ENCODE results near the gene PSMG4.

PSMG4 gene, protein sequence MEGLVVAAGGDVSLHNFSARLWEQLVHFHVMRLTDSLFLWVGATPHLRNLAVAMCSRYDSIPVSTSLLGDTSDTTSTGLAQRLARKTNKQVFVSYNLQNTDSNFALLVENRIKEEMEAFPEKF

DNA sequence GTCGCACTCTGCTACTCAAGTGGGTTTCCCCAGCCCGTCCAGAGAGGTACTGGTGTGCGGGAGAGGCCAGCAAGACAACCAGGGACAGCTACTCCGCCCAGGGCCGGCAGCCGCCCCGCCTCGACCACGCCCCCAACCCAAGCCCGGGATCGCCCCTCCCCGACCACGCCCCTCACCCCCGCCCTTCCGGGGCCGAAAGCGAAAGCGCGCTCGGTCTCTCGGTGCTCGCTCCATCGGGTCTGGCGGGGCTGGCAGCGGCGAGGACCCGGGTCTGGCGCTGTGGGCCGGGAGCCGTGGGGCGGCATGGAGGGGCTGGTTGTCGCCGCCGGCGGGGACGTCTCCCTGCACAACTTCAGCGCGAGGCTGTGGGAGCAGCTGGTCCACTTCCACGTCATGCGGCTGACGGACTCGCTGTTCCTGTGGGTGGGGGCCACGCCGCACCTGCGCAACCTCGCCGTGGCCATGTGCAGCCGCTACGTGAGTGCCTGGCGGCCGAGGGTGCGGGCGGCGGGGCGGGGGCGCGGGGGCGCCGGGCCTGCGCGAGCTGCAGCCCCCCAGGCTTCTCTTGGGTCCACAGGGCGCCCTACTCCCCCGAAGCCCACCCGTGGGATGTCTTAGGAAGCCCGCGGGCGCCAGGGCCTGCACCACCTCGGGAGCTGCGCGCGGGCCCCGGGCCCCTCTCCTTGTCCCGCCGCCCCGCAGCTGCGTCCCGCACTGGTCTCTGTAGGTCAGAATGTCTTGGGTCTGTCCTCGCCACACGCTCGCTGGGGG, at the start of gene PSMG4:
TSS of gene PSMG4 (plus strand) at position 228 of the 771 bp plus-strand sequence. CDS start at position 304, 76 bp downstream.
- in situ Hi-C loops (cut with HindIII; ENCODE audit: low sequenced_read_pairs), result no loop called here

DNA sequence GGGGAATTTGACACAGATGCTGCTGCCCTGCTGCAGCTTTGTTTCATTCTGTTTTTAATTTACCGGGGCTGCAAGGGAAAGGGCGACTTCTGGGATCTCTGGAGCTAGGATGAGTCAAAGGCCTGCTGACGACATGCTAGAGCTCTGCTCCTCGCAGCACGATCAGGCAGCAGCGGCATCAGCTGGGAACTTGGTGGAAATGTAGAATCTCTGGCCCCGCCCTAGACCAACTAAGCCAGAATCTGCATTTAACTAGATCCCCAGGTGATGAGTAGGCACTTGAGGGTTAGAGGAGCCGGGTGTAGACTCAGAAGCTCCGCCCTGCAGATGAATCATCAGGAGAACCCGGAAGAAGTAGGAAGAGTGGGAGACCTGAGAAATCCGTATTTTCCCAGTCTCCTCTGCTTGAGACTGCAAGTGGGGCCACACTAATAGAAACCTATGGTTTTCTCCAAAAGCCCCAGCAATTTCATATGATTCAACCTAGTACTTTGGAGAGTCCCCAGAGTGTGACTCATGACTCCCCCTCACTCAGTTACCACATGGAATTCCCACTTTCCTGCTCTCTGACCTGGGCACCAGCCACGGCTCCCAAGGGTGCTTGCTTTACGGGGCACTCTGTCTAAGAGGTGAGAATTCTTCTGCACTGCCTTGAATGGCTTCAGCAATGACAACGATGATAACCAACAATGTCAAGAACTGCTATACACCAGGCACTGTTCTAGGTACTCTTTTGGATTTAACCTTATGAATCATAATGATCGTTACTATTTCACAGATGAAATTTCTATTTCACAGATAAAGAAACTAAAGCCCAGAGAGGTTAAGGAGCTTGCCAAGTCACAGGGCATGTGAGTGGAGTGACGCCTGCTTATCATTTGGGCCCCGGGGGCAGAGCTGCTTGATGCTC, 49.4 kb upstream of the PSMG4 start:
- in situ Hi-C loops (cut with HindIII; ENCODE audit: low sequenced_read_pairs), result no loop called here

DNA sequence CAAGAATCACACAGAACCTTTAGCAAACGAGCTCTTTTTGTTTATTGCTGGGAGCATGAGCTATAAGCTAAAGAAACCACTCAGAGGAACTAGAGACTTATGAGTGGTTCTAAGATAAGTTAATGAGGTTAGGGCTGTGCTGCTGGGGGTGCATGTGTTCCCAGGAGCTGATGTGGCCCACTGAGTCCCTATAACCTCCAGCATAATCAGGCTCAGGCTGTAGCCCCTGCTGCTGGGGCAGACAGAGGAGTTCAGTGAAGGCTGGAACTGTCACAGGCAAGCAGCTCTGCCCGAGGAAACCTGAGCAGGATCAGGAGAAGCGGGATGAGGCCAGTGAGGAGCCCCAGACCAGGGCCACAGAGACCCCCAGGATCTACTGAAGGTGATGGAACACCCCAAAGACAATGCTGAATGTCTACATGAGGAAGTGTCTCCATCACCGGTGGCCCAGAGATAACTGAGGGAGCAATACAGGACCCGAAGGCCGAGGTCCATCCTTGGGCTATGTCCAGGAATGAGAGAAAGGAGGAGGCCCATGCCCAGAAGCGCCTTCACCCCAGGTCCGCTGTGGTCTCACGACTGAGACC, 48.6 kb upstream of the PSMG4 start:
- in situ Hi-C loops (cut with HindIII; ENCODE audit: low sequenced_read_pairs), result no loop called here

DNA sequence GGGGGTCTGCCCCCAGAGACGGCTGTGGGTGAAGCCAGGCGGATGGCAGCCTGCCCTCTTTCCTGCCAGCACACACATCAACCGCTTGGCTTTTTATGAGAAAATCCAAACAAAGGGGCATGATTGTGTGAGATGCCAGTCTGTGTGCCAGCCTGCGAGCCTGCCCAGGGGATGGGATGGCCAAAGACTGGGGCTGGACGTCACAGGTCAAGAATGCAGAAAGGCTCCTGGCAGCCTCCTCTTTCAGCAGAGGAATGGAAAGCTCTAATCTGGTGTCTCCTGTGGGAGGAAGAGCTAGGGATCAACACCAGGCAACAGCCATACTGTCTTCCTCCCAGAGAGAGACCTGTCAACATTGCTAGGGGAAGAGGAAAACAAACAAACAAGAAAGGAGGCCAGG, 47.1 kb upstream of the PSMG4 start:
- in situ Hi-C loops (cut with HindIII; ENCODE audit: low sequenced_read_pairs), result no loop called here

DNA sequence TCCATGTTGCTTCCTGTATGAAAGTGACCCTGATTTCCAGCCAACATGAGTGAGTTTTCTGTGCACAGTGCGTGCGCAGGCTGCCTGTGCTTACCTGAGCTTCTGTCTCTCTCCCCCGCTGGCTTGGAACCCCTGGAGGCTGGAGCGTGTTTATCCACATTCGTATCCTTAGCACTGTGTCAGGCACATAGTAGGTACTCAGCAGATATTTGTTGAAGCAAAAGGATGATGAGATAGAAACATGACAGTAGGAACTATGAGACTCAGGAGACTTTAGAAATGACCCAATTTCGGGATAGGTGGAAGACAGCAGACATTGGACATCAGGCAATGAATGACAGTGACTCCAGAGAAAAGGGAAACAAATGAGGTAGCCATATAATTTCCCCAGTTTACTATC, 46.5 kb upstream of the PSMG4 start:
- in situ Hi-C loops (cut with HindIII; ENCODE audit: low sequenced_read_pairs), result no loop called here

DNA sequence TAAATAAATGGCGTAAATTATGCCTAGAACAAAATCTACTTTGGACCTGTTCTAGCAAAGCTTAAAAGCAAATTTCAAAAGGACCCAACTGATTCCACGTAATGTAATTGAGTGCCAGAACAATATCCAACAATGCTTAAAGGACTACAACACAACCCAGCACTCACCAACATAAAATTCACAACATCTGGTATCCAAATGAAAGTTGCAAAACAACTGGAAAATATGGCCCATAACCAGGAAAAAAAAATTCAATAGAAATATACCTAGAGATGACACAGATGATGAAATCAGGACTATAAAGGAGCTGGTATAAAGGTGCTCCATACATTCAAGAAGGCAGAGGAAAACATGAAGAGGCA, 45.4 kb upstream of the PSMG4 start:
- in situ Hi-C loops (cut with HindIII; ENCODE audit: low sequenced_read_pairs), result no loop called here

DNA sequence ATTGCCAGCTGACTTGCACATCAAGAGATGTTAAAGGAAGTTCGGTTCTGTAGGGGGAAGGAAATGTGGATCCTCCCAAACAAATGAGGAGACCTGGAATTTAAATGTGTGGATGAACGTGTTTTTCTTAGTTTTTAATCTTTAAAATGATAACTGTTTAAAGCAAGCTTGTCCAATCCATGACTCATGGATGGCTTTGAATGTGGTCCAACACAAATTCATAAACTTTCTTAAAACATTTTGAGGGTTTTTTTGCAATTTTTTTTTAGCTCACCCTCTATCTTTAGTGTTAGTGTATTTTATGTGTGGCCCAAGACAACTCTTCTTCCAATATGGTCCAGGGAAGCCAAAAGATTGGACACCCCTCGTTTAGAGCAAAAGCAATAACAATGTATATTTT, 43.8 kb upstream of the PSMG4 start:
- in situ Hi-C loops (cut with HindIII; ENCODE audit: low sequenced_read_pairs), result no loop called here

DNA sequence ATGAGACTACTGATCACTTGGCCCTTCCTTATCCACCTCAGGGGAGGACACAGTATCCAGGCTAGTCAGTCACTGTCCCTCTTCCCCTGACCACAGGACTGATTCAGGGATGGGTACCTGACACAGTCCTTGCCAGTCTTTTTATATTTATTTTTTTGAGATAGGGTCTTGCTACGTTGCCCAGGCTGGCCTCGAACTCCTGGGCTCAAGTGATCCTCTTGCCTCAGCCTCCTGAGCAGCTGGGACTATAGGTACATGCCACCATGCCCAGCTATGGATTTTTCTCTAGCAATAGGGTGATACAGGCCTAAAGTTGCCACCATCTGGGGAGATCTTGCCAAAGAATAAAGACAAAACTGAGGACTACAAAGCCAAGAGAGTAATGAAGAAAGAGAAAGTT, 41.5 kb upstream of the PSMG4 start:
- in situ Hi-C loops (cut with HindIII; ENCODE audit: low sequenced_read_pairs), result no loop called here

DNA sequence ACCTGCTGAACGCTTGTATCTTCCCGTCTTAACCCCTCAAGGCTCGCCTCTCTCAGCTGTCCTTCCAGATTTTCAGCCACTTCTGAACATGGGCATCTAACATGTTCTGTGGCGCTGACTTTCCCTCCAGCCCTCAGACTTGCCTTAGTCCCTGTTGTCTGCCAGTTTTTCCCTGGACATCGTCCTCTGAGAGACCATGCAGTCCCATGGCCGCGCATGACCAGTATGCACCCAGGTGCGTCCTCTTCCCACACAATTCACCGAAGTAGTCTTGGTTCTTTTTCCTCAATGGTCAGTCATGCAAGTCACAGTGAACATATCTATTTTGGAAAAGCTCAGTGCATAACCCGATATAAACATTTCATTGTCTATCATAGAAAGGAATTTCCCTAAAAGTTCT, 40.5 kb upstream of the PSMG4 start:
- in situ Hi-C loops (cut with HindIII; ENCODE audit: low sequenced_read_pairs), result no loop called here

DNA sequence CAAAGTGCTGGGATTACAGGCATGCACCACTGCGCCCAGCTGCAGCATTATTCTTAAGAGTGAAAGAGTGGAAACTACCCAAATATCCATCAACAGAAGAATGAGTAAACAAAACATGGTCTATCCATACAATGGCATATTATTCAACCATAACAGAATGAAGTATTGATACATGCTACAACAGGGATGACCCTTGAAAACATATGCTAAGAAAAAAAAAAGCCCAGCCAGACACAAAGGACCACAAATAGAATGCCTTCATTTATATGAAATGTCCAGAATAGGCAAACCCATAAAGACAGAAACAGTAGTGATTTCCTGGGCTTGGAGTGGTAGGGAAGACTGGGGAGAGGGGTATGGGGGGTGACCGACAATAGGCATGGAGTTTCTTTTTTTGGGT, 38.4 kb upstream of the PSMG4 start:
- in situ Hi-C loops (cut with HindIII; ENCODE audit: low sequenced_read_pairs), result no loop called here

DNA sequence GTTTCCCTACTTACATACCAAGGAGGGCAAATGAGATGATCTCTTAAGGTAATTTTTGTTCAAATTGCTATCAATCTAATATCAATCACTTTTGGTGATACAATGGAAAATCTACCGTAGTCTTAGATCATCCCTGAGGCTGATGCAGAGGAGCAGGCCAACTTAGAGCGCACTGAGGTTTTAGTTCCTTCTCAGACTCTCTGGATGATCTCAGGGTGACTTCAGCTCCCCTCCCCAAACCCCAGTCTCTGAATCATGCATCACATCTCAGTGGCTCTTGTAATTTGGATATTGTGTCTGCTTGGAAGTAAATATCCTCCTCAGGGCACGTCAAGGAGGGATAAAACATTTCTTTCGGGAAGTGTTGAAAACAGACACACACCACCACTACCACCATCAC, 37.2 kb upstream of the PSMG4 start:
- in situ Hi-C loops (cut with HindIII; ENCODE audit: low sequenced_read_pairs), result no loop called here

DNA sequence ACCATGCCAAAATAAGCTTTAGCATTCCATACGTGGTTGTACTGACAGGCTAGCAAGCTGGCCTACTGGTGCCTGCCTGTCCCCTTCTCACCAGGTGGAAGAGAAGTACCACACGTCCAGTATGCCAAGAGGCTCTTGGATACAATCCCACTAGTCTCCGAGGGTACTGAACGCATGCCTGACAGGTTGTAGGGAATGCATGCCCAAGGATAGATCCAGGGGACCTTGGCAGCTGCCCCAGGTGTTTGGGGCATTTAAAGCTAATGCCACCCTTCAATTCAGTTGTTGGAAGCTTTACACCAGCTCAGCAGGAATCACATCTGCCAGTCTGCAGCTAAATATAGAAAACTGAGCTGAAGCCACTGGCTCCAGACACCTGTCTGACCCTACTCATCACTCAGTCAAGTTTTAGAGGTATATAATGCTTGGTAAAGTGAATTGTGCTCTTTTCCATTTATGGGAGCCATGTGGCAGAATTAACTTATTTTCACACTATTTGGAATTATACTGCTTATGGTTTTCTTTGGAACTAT, 36.2 kb upstream of the PSMG4 start:
- in situ Hi-C loops (cut with HindIII; ENCODE audit: low sequenced_read_pairs), result no loop called here

DNA sequence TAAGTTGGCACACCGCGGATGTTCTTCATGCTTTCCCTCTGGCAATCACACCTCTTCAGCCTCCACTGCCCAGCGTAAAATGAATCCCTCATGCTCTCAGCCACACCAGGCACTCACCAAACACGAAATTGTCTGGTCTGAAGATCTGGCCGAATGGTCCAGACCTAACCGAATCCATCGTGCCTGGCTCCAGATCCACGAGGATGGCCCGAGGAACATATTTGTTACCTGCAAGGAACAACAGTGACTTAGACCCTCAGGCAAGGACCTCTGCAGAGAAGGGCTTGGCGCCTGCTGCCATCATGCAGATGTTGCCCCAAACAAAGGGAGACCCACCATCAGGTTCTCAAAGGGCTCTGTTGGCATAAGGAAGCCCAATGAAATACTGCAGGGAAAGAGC, 32.7 kb upstream of the PSMG4 start:
- in situ Hi-C loops (cut with HindIII; ENCODE audit: low sequenced_read_pairs), result no loop called here

DNA sequence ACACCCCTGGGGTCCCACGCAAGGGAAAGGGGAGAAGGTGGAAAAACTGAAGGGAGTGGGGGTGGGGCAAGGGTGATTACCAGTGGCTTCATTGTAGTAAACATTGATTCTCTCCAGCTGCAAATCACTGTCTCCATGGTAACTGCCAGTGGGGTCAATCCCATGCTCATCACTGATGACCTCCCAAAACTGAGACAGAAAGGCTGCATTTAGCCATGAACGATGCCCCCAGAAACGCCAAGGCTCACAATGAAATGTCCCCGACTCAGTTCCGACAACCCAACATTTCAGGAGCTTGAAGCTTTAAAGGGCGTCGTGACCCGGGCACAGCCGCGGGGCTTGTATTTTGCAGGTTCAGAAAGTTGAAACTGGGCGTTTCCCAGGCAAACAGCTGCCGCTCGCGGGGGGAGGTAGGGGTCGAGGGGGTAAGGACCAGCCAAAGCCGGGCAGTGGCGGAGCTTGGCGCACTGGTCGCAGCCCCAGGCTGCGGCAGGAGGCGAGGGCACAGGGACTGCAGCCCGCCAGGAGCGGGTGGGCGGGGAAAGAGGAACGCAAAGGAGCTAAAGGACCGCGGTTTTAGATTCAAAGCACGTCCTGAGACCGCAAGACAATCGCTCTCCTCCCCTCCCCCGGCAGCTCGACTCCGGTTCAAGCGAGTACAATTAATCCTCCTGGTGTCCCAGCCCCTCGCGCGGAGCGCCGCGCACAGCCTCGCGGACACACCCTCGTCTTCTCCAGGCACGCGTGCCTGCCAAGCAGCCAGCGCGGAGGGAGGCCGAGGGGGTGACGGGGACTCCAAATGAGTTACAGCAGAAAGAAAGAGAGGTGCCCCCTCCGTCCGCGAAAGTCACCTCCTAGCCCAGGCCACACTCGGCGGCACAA, 32.0 kb upstream of the PSMG4 start:
- in situ Hi-C loops (cut with HindIII; ENCODE audit: low sequenced_read_pairs), result no loop called here

DNA sequence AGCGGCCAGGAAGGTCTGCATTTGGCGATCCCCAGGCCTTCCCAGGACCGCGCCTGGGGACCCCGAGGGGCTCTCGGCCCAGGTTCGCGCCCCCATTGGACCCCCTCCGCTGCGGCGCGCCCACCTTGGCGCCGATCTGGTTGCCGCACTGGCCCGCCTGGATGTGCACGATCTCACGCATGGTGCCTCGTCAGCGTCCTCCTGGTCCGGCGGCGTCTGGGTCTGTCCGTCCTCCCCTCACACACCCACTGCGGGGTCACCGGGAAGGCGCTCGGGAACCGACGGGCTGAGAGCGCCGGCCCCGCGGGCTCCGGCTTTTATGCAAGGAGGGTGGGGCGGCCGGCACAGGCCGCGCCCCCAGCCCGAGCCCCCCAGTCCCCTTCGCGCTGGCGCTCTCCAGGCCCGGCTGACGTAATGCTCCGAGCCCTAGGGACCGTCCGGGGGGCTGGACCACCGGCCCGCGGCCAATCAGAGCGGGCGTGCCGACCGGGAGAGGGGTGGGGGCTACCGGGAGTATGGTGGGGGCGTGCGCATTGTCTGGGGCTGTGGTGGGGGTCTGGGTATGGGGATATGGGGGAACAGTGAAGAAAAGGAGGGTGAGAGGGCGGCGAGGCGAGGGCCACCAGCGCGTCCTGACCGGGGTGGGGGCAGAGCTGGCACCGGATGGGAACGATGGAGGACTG, 31.2 kb upstream of the PSMG4 start, which contains the start of gene TUBB2B:
TSS of gene TUBB2B (minus strand) at position 291 of the 683 bp plus-strand sequence. CDS start at position 181, 110 bp downstream.
- in situ Hi-C loops (cut with HindIII; ENCODE audit: low sequenced_read_pairs), result no loop called here

DNA sequence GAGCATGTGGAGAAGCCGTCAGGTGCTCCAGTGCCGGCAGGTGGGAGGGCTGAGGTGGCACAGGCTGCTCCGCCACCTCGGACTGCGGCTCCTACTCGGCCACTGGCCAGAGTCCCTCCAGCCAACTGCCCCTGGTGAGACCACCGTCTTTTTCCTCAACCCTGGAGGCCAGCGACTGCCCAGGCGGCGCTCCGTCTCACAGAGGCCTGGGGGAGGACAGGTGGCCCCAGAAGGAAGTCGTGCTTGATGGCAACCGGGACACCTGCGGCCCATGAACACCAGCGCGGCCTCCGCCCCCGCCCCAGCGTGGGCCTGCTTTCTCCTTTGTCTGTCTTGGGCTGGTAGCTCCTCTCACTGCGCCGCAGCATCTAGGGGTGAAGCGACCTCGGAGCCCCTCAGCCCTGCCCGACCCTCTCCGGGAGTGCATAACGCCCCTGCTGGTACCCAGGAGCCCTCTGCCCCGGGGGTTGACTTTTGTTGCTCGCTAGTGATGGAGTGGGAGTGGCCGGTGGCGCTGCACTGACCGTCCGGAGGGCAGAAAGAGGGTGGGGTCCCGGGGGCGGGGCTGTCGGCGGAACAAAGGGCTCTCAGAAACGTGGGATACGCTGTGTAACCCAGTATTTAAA, 30.6 kb upstream of the PSMG4 start:
- in situ Hi-C loops (cut with HindIII; ENCODE audit: low sequenced_read_pairs), result no loop called here

DNA sequence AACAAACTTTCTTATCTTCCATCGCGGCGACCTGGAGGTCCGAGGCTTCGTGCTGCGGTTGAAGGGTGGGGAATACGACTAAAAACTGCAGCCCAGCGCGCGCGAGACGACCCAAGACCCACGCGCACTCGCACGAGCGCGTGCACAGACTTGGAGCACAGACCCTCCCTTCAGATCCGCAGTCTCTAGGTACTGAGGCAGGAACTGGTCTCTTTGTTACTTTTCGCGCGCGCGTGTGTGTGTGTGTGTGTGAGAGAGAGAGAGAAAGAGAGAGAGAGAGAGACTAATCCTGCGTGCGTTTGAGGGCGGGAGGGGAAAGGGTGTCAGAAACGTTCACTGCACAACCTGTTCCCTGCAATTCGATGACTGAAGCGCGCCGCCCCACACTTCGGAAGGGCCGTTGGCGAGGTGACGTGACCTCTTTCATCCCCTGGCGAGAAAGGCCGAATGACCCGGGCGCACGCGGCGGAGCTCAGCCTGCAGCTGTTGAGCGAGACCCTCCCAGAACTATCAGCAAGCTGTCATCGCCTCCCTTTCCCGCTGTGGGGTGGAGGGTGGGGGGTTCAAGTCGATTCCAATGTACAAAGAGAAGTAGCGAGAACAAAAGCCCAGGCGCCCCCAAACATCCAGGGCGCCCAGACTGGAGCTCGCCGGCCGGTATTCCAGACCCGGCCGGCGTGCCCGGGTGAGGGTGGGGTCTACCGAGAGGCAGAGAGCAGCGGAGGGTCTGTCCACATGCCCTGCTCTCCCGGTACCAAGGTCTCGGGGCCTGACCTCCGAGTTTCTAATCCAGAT, 29.8 kb upstream of the PSMG4 start:
- in situ Hi-C loops (cut with HindIII; ENCODE audit: low sequenced_read_pairs), result no loop called here

DNA sequence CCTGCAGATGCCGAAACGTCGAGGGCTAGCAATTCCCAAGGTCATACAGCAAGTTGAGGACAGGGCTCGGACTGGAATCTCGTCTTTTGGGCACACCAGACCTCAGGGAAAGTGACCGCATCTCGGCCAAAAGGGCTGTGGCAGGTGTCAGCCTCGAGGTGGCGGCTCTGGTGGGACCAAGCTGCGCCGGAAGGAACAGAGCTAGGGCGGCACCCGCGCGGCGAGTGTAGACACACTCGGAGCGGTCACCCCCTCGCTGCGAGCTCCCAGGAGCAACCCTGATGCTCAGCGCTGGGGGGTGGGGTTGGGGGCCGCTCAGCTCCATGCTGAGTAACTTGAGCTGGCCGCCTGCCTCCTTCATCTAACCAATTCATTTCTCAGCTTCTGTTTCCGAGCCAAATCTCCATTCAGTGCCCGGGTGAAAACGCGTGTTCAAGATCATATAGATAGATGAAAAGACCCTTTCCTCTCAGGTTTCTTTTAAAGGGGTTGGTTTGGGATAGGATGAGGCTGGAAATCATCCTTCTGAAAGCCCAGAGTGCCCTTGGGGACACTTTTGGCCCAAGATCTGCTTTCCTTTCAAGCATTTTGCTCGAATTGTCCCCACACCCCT, 29.1 kb upstream of the PSMG4 start:
- in situ Hi-C loops (cut with HindIII; ENCODE audit: low sequenced_read_pairs), result no loop called here
